Measurements from ENCODE around the gene AGPAT1. TPM values are rescaled to one million over a fixed set of nuclear protein-coding genes. Genes with fewer than 3 reads are reported as not detected.
"Not testable (repeated sequence)": the region's sequence is repeated elsewhere in the genome, so short reads cannot be mapped to it uniquely, and the experiment has no call there.

Gene AGPAT1
- total and polyA plus RNA-seq, 10 donors: 13.6 to 39.7 (median 32.1) TPM

DNA sequence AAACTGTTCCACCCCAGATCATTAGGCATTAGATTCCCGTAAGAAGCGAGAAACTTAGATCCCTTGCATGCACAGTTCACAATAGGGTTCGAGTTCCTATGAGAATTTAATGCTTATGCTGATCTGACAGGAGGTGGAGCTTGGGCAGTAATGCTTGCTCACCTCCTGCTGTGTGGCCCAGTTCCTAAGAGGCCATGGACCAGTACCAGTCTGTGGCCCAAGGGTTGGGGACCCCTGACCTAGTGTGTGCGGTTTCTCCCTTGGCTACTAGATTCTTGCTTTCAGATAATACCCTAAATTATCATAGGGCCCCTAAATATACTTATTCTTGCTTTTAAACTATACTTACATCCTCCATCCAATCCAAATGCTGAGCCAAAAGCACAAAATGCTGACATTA is 18.5 kb upstream of the AGPAT1 start:
- WGBS, 5 donors: 91 to 98% (median 97%) methylated on average over 4 of the region's 4 CpGs
- H3K4me3 ChIP-seq: peak overlapping the region in 2 of 8 donors; percentile 66 to 89
- no peak for DNase-seq
- H3K27me3 ChIP-seq (replicated peaks in 1 of 7): no peaks in the 10 kb centered on the region
- intact Hi-C loops (cut with DNase I; ENCODE audit: low total_unique reads): loop anchor here (10.0 kb wide), 1 partner anchor 70 kb away; the partner anchor contains the start of gene ATF6B
- TF ChIP-seq POLR2AphosphoS5 (IDR thresholded peaks at IDR 0.05): no peak
- no peak for TF ChIP-seq CTCF (IDR thresholded peaks at IDR 0.05 in 8 of 11, conservative IDR thresholded peaks at IDR 0.05 in 3 of 11)
- TF ChIP-seq POLR2A (IDR thresholded peaks at IDR 0.05): no peak
- H3K9me3 ChIP-seq: no peaks in the 10 kb centered on the region
- H3K36me3 ChIP-seq: peaks cover 0 to 8% (median 0%) of the 10 kb centered on the region in 6 donors
- H3K27ac ChIP-seq: peak overlapping the region in 7 of 8 donors; percentile 98 to 100 (median 100)
- peaks cover 39 to 69% (median 64%) of the 10 kb centered on the region in 6 donors for H3K4me1 ChIP-seq

DNA sequence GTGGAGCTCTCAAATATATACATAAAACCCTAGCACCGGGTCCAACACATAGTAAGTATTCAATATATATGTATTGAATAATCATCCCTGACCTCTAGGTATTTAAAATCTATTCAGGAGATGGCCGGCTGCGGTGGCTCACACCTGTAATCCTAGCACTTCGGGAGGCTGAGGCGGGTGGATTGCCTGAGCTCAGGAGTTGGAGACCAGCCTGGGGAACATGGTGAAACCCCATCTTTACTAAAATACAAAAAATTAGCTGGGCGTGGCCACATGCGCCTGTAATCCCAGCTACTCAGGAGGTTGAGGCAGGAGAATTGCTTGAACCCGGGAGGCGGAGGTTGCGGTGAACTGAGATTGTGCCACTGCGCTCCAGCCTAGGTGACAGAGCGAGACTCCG is 17.2 kb upstream of the AGPAT1 start:
- intact Hi-C loops (cut with DNase I; ENCODE audit: low total_unique reads): loop anchor here (10.0 kb wide), 1 partner anchor 68 kb away; the partner anchor contains the start of gene ATF6B
- peaks cover 50 to 82% (median 76%) of the 10 kb centered on the region in 6 donors for H3K4me1 ChIP-seq
- H3K27ac ChIP-seq: peak overlapping the region; percentile 85 to 100 (median 98)
- H3K36me3 ChIP-seq: peaks cover 0 to 12% (median 1%) of the 10 kb centered on the region in 6 donors
- not testable (repeated sequence) for H3K9me3 ChIP-seq; H3K27me3 ChIP-seq (replicated peaks in 1 of 7); DNase-seq
- 55 to 68% (median 62%) methylated on average over 13 of the region's 13 CpGs for WGBS, 5 donors
- peak overlapping the region in 7 of 8 donors; percentile 61 to 89 (median 73) for H3K4me3 ChIP-seq

- H3K9me3 ChIP-seq: no peaks in the 10 kb centered on the region
- peaks cover 0 to 17% (median 6%) of the 10 kb centered on the region in 6 donors for H3K36me3 ChIP-seq
- WGBS, 5 donors: 0 to 2% (median 0%) methylated on average over 5 of the region's 5 CpGs
- peaks cover 55 to 87% (median 80%) of the 10 kb centered on the region in 6 donors for H3K4me1 ChIP-seq
- no peaks in the 10 kb centered on the region for H3K27me3 ChIP-seq (replicated peaks in 1 of 7)
- DNase-seq: peak; percentile 95
- peak within 1 kb of the TSS; percentile 61 to 89 (median 73) for H3K4me3 ChIP-seq
- H3K27ac ChIP-seq: peak within 1 kb of the TSS; percentile 85 to 100 (median 98)
- intact Hi-C loops (cut with DNase I; ENCODE audit: low total_unique reads): loop anchor here (10.0 kb wide), 1 partner anchor 68 kb away; the partner anchor contains the start of gene ATF6B
- TF ChIP-seq POLR2A (IDR thresholded peaks at IDR 0.05) (peak in 2 of 3 donors; percentile 38 to 49), POLR2AphosphoS5 (IDR thresholded peaks at IDR 0.05) (peak; percentile 59 to 84 (median 80)), CTCF (IDR thresholded peaks at IDR 0.05 in 8 of 11, conservative IDR thresholded peaks at IDR 0.05 in 3 of 11) (peak in 1 of 11 experiments; percentile 6)
These were observed 16.7 kb upstream of the AGPAT1 start, which contains the start of gene GPSM3 for GRCh38 chr6:32192608-32193039. TSS of gene GPSM3 (minus strand) at chr6:32192643. CDS start at chr6:32192513, 130 bp downstream.

GRCh38 chr6:32191696-32192607 is 16.1 kb upstream of the AGPAT1 start:
- Histone ChIP-seq H3K27ac (peak overlapping the region; percentile 85 to 100 (median 98)), H3K4me3 (peak overlapping the region; percentile 61 to 89 (median 73))

More at GRCh38 chr6:32191696-32192607, 16.1 kb upstream of the AGPAT1 start:
- DNase-seq: peak; percentile 88
- no peaks in the 10 kb centered on the region for H3K9me3 ChIP-seq
- peak in 1 of 11 experiments; percentile 12 for TF ChIP-seq CTCF (IDR thresholded peaks at IDR 0.05 in 8 of 11, conservative IDR thresholded peaks at IDR 0.05 in 3 of 11)
- TF ChIP-seq POLR2A (IDR thresholded peaks at IDR 0.05): no peak
- 31 to 53% (median 36%) methylated on average over 14 to 15 of the region's 15 CpGs for WGBS, 5 donors
- peaks cover 58 to 87% (median 81%) of the 10 kb centered on the region in 6 donors for H3K4me1 ChIP-seq
- intact Hi-C loops (cut with DNase I; ENCODE audit: low total_unique reads): loop anchor here (10.0 kb wide), 1 partner anchor 67 kb away; the partner anchor contains the start of gene ATF6B
- peaks cover 0 to 23% (median 12%) of the 10 kb centered on the region in 6 donors for H3K36me3 ChIP-seq
- no peaks in the 10 kb centered on the region for H3K27me3 ChIP-seq (replicated peaks in 1 of 7)

All from spleen (tissue), 11 donors.